ENCODE measurements around the gene ZNF223. TPM values are rescaled to one million over a fixed set of nuclear protein-coding genes. Genes with fewer than 3 reads are reported as not detected.
A peak's percentile ranks its signal among the peaks of the same experiment; 100 is the strongest.

The ZNF223 gene
- total RNA-seq, result 1.2 TPM

DNA sequence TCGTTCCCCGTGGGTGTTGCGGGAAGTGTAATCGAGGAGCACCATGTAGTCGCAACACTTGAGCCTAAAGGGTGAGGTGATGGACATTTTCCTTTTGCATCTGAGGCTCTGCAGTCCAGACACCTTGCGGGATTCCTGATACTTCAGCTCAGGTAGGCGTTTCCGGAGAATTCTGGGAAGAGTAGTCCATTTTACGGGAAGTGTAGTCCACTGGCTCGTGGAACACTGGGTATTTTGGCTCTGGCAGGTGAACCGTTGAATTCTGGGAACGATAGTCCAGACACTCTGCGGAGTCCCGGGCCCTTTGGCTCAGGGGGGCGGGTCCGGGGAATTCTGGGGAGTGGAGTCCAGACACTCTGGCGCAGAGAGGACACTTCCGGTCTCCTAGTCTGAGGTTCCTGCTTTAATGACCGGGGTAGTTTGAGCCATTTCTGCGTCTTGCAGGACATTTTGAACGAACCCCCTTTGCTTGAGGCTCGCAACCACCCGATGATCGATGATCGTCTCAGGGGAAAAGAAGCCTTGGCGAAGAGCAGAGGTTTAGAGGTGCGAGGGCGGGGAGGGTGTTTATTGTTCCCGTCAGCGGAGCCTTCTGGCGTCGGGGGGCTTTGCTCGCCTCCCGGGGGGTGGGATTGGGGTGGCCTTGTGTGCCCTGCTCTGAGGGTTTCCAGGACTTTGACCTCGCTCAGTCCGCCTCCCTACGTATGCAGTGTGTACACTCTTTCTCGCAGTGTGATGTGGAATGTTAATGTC, at the start of gene ZNF223:
TSS of gene ZNF223 (plus strand) at position 387 of the 753 bp plus-strand sequence. CDS start 3,141 bp downstream, outside the sequence.
- ATAC-seq, result peak; percentile 100
- peak; percentile 97 for DNase-seq (ENCODE audit: low spot score)

DNA sequence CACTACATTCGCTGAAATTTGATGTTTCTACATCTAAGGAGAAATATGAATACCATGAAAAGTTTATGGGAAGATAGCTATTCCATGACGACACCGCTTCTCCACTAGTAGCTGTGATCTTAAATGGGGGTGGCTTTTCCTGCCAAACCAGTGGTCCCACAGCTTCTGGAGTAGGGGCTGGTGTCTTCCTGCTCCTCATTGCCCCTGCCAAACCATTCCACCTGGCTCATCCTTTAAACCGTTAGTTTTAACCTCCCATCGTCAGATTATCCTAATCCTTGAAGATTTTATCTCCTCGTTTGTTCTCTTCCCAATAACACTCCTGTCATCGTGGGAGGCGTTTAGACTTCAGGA, 49.6 kb upstream of the ZNF223 start:
- ATAC-seq (no peak), DNase-seq (ENCODE audit: low spot score) (no peak)

DNA sequence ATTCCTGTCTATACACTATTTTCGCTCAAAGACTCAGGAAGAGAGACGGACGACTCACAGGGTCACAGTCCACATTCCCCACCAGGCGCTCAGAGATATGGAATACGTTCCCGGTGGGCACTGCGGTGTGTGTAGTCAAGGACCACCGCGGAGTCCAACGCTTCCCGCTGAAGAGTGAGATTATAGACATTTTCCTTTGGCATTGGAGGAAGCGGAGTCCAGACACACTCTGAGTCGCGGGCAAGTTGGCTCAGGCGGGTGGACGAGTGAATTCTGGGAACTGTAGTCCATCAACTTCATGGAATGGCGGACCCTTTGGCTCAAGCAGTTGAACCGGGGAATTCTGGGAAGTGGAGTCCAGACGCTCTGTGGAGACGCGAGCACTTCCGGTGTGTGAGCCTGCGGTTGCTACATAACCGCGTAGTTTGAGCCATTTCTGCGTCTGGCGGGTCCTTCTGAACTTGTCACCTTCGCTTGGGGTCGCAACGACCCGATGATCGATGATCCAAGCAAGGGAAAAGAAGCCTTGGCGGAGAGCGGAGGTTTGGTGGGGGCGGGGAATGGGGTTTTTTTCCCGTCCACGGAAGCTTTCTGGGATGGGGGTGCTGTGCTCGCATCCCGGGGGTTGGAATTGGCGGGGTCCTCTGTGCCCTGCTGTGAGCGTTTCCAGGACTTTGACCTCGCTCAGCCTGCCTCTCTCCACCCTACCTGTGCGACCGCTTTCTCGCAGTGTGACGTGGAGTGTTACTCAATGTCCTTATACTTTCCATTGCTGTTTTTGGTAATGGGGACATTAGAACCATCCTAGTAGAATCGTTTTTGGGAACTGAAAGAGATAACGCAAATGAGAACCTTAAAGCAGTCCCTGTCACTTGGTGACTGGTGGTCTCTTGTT, 49.0 kb upstream of the ZNF223 start, which contains the start of gene ZNF230:
TSS of gene ZNF230 (plus strand) at position 392 of the 895 bp plus-strand sequence. CDS start 4,122 bp downstream, outside the sequence.
- ATAC-seq, result peak; percentile 100

DNA sequence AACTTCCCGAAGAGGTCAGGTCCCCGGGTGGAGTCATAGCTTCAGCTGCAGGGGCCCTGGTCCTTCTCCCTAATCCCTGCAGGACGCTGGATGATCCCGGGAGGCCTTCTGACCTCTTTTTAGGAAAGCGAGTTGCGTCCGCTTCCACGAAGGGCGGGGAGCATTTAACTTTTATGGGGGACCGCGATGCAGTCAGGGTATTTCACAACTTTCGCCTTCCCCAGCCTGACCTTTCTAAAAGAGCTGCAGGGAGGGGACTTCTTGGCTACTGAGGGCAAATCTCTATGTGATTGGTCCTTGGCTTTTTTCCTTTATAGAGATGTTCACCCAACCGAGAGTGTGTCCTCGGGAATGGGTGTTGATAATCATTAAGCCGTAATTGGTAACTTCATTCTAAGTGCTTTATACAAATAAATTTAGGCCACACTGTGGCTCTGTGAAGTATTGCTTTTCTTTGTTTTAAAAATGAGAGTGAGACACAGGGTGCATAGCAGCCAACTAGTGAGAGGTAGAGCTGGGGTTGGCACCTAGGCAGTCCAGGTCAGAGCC, 48.3 kb upstream of the ZNF223 start:
- ATAC-seq (peak; percentile 5), DNase-seq (ENCODE audit: low spot score) (no peak)

More for the DNA sequence above, 49.0 kb upstream of the ZNF223 start, which contains the start of gene ZNF230:
- peak; percentile 94 for DNase-seq (ENCODE audit: low spot score)

DNA sequence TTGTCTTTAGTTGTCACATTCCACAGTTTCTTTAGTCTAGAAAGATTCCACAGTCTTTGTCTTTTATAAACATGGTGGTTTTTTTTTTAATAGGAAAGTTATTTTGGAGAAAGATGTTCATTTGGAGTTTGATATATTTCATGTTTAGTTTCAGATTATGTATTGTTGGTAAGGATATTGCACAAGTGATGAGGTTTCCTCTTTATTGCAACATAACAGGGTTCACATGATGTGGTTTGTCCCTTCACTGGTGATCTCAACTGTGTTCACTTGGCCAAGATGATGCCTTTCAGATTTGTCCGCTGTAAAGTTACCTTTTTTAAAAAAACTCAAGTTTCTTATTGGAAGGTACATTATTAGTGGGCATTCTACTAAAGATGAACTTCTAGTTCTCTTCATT, 45.9 kb upstream of the ZNF223 start:
- no peak for ATAC-seq
- DNase-seq (ENCODE audit: low spot score), result no peak

DNA sequence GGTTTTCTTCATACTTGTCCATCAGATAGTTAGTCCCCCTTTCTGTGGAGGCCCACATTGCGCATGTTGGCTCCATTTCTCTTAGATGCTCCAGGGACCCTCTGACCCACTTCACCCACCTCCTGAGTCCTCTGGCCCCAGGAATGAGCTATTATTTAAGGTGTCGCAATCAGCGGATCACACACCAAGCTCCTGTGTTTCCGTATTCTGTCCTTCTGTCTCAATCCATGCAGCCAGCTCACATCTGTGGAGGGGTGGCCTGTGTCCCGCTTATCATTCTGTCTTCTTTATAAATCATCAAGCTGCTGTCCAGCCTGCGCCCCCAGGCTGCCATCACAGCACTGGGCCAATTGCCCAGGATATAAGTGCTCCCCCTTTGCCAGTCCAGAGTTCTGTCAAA, 44.4 kb upstream of the ZNF223 start:
- ATAC-seq (no peak), DNase-seq (ENCODE audit: low spot score) (no peak)

DNA sequence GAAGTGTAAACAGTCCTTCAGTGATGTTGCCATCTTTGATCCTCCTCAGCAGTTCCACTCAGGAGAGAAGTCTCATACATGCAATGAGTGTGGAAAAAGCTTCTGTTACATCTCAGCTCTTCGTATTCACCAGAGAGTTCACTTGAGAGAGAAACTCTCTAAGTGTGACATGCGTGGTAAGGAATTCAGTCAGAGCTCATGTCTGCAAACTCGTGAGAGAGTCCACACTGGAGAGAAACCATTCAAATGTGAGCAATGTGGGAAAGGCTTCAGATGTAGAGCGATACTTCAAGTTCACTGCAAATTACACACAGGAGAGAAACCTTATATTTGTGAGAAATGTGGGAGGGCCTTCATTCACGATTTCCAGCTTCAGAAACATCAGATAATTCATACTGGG, 41.4 kb upstream of the ZNF223 start:
- ATAC-seq (no peak), DNase-seq (ENCODE audit: low spot score) (no peak)

DNA sequence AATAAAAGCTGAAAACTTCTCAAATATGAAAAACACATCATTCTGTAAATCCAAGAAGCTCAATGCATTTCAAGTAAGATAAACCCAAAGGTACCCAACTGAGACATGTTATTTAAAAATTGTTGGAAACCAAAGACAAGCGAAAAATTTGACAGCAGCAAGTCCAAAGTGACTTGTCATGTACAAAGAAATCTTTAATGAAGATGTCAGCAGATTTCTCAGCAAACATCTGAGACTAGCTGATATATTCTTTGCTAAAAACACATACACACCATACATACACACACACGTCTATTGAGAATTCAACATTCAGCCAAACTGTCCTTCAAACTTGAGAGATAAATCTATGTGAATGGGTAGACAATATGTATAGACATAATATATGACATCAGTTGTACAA, 32.3 kb upstream of the ZNF223 start:
- no peak for DNase-seq (ENCODE audit: low spot score)
- ATAC-seq, result no peak

DNA sequence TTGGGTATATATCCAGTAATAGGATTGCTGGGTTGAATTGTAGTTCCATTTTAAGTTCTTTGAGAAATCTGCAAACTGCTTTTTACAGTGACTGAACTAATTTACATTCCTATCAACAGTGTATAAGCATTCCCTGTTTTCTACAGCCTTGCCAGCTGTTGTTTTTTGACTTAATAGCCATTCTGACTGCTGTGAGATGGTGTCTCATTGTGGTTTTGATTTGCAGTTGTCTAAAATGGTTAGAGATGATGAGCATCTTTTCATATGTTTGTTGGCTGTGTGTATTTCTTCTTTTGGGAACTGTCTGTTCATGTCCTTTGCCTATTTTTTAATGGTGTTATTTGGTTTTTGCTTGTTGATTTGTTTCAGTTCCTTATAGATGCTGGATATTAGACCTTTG, 30.6 kb upstream of the ZNF223 start:
- no peak for ATAC-seq
- no peak for DNase-seq (ENCODE audit: low spot score)

DNA sequence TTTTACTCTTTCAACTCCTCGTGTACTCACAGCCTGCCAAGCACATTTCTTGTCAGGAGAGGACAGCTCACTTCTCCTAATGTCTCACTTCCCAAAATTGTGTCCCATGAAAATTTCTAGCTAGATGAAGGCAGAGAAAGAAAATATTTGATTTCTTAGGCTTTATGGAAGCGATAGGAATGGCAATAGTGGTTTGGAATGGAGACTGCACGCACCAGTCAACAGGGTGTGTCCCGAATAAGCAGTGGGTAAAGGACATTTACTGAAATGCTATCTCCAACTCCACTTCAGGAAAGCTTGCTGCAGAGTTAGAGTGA, 27.0 kb upstream of the ZNF223 start:
- DNase-seq (ENCODE audit: low spot score) (no peak), ATAC-seq (no peak)

DNA sequence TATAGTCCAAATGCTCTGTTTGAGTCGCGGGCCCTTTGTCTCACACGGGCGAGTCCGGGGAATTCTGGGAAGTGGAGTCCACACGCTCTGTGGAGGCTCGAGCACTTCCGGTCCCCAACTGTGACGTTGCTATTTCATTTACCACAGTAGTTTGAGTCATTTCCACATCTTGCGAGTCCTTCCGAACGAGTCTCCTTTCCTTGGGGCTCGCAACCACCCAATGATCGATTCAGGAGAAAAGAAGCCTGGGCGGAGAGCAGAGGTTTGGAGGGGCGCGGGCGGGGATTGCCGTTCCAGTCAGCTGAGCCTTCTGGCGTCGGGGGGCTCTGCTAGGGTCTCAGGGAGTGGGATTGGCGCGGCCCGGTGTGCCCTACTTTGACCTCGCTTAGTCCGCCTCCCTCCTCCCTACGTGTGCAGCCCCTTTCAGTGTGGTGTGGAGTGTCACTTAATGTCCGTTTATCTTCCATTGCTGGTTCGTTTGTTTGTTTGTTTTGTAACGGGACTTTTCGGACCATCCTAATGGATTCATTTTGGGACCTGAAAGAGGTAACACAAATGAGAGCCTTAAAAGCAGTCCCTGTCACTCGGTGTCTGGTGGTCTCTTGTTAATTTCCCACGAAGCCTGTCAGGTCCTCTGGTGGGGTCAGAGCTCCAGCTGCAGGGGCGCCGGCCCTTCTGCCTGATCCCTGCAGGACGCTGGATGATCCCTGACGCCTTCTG, 26.5 kb upstream of the ZNF223 start, which contains the start of gene ZNF222:
TSS of gene ZNF222 (plus strand) at position 163 of the 720 bp plus-strand sequence. CDS start at position 221, 58 bp downstream.
- peak; percentile 88 for DNase-seq (ENCODE audit: low spot score)
- peak; percentile 100 for ATAC-seq

DNA sequence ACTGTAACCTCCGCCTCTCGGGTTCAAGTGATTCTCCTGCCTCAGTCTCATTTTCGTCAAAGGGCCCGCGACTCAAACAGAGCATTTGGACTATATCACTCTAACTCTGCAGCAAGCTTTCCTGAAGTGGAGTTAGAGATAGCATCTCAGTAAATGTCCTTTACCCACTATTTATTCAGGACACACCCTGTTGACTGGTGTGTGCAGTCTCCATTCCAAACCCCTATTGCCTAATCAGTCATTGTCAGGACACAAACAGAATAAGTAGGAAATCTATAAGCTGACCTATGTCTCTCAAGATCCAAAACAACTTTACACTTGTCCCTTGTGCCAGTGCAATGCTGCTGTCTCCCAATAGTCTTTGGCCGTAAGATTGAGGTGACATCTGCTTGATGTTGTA, 25.2 kb upstream of the ZNF223 start:
- DNase-seq (ENCODE audit: low spot score) (no peak), ATAC-seq (no peak)

DNA sequence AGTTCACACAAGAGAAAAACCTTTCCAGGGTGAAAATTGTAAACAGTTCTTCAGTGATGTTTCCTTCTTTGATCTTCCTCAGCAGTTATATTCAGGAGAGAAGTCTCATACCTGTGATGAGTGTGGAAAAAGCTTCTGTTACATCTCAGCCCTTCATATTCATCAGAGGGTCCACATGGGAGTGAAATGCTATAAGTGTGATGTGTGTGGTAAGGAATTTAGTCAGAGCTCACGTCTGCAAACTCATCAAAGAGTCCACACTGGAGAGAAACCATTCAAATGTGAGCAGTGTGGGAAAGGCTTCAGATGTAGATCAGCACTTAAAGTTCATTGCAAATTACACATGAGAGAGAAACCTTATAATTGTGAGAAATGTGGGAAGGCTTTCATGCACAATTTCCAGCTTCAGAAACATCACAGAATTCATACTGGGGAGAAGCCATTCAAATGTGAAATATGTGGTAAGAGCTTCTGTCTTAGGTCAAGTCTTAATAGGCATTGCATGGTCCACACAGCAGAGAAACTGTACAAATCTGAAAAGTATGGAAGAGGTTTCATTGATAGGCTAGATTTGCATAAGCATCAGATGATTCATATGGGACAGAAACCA, 19.7 kb upstream of the ZNF223 start:
- ATAC-seq, result no peak
- DNase-seq (ENCODE audit: low spot score), result no peak

DNA sequence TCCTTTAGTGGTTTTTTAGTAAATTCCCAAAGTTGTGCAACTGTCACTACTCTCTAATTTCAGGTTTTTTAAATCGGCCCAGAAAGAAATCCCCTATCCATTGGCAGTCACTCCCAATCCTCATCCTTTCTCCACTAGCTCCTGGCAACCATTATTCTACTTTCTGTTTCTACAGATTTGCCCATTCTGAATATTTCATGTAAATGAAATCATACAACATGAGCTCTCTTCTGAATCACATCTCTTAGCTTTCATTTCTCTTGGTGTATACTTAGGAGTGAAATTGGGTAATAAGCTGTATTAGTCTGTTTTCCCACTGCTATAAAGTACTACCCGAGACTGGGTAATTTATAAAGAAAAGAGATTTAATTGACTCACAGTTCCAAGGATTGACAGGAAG, 9.7 kb upstream of the ZNF223 start:
- DNase-seq (ENCODE audit: low spot score) (no peak), ATAC-seq (no peak)

DNA sequence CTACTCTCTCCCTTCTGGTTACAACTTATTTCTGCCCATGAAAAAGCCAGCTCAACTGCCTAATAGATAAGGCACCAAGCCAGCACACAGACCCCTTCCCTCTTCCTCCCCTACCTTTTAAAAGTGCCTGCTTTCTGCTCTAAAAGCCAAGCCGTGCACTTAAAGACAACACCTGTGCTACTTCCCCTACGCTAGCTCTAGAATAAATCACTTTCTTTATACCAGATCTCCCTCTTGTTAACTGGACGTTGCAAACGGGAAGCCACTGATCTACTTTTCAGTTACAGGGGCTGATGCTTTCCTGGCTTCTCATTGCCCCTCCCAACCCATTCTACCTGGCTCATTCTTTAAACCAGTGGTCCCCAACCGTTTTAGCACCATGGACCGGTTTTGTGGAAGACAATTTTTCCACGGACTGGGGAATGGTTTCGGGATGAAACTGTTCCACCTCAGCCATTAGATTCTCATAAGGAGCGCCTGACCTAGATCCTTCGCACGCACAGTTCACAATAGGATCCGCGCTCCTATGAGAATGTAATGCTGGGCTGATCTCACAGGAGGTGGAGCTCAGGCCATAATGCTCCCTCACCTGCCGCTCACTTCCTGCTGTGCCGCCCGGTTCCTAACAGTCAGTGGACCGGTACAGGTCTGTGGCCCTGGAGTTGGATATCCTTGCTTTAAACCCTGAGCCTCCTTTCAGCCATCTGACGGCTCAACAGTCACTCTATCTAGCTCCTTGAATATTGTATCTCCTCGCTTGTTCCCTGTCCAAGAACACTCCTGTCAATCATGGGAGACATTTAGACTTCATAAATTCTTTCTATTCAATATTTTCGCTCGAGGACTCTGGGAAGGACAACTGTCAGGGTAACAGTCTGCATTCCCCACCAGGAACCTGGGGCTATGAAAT, 841 bp upstream of the ZNF223 start:
- DNase-seq (ENCODE audit: low spot score) (no peak), ATAC-seq (no peak)

DNA sequence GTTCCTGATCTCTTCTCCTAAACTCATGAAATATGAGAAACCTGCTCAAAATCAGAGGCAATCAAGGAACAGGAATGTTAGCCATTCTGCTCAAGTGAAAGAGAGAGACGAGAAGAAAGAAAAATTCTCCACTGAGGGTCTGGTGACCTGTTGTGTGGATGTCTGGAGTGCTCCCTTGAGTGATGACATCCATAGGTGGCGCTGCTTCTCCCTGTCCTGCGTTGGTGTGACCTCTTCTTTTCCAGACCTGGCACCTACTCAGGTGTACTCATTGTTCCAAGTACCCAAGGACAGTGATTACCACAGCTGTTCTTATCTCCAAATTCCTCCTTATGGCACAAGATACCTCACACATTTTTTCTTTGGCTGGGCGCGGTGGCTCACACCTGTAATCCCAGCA, 4.0 kb downstream of the ZNF223 start:
- no peak for ATAC-seq
- DNase-seq (ENCODE audit: low spot score), result no peak

DNA sequence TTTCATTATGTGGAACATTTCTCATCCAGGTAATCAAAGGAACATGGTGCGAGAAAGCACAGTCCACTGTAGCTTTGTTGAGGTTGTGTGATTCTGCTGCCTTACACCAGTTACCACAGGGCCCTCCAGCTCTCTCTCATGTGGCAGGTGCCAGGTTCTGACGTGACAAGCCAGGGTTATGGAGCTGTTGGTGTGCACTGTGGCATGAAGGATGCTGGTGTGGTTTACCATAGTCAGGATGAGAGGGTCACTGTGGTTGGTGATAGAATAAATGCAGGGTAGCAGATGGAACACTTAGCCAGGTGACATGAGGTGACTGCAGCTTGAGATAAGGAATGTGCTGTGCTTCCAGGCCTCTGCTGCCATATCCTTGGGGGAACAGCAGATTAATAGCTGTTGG, 7.4 kb downstream of the ZNF223 start:
- no peak for DNase-seq (ENCODE audit: low spot score)
- no peak for ATAC-seq

DNA sequence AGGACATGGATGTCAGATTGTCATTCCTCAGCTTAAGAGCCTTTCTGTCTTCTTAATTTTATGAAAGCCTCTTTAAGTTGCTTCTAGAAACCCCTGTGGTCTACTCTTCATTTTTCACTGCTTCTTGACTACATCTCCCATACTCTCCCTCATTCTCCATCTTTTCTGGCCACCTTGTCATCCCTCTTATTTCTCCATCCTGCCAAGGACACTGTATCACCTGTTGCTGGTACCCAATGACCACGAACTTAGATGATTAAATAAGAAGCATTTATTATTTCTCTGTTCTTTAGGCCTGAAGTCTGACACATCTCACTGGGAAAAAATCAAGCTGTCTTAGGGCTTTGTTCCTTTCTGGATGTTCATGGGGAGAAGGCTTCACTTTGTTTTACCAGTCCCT, 9.2 kb downstream of the ZNF223 start:
- ATAC-seq, result no peak
- no peak for DNase-seq (ENCODE audit: low spot score)

DNA sequence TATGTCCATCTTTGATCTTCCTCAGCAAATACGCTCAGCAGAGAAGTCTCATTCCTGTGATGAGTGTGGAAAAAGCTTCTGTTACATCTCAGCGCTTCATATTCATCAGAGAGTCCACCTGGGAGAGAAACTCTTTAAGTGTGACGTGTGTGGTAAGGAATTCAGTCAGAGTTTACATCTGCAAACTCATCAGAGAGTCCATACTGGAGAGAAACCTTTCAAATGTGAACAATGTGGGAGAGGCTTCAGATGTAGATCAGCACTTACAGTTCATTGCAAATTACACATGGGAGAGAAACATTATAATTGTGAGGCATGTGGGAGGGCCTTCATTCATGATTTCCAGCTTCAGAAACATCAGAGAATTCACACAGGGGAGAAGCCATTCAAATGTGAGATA, 14.5 kb downstream of the ZNF223 start:
- no peak for ATAC-seq
- no peak for DNase-seq (ENCODE audit: low spot score)

DNA sequence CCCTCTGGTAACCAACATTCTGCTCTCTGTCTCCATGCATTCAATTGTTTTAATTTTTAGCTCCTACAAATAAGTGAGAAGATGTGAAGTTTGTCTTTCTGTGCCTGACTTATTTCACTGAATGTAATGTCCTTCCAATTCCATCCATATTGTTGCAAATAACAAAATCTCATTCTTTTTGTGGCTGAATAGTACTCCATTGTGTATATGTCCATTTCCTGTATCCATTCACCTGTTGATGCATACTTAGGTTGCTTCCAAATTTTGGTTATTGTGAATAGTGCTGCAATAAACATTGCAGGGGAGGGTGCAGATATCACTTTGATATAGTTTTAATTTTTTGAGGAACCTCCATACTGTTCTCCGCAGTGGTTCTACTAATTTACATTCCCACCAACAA, 17.6 kb downstream of the ZNF223 start:
- DNase-seq (ENCODE audit: low spot score) (no peak), ATAC-seq (no peak)
